ENCODE data around the gene KNSTRN. TPM values are rescaled to one million over a fixed set of nuclear protein-coding genes. Genes with fewer than 3 reads are reported as not detected.
A peak's percentile ranks its signal among the peaks of the same experiment; 100 is the strongest.

Gene KNSTRN
- total and polyA plus RNA-seq, 2 of the 13 experiments (the other 11 are each of a cell fraction or from before 2014, with no cell fraction given) = 20.3 to 62.3 TPM

- TF ChIP-seq SALL1 (CRISPR knock-in tag; IDR thresholded peaks at IDR 0.05) (peak; percentile 85), FIP1L1 (IDR thresholded peaks at IDR 0.05; ENCODE audit: borderline replicate concordance, insufficient read depth, low read depth, low read length) (no peak), UBTF (CRISPR knock-in tag; IDR thresholded peaks at IDR 0.05) (peak; percentile 93), ZMYM4 (CRISPR knock-in tag; IDR thresholded peaks at IDR 0.05) (peak; percentile 84), ZEB1 (IDR thresholded peaks at IDR 0.05; ENCODE audit: insufficient replicate concordance, low read depth) (peak; percentile 24), ZNF407 (CRISPR knock-in tag; IDR thresholded peaks at IDR 0.05; ENCODE audit: not compliant biosample characterization) (peak; percentile 63), SAFB2 (CRISPR knock-in tag; IDR thresholded peaks at IDR 0.05; ENCODE audit: borderline replicate concordance, low read depth) (peak; percentile 92), HNRNPL (IDR thresholded peaks at IDR 0.05; ENCODE audit: low read depth, low read length) (0 out of 2 replicates have a peak, but pooled peaks have one; percentile 22), CENPT (CRISPR knock-in tag; IDR thresholded peaks at IDR 0.05; ENCODE audit: low read depth) (0 out of 2 replicates have a peak, but pooled peaks have one; percentile 23), ZNF556 (CRISPR knock-in tag; IDR thresholded peaks at IDR 0.05; ENCODE audit: borderline replicate concordance) (peak; percentile 52; the same call in 1 of the 2 replicates), HINFP (CRISPR knock-in tag; IDR thresholded peaks at IDR 0.05; ENCODE audit: low read depth) (peak; percentile 37; the same call in 1 of the 2 replicates), ZNF362 (CRISPR knock-in tag; IDR thresholded peaks at IDR 0.05; ENCODE audit: borderline replicate concordance) (peak; percentile 77; the same call in 1 of the 2 replicates), ZNF136 (CRISPR knock-in tag; IDR thresholded peaks at IDR 0.05; ENCODE audit: low read depth) (peak; percentile 41; the same call in 1 of the 2 replicates)
Observed at GRCh38 chr15:40405501-40406381, 23.2 kb downstream of the KNSTRN start, which contains the start of gene IVD (continued).
